GM12801 (cell line): Measurements from ENCODE around the gene CATSPERZ.

Experiments used
- CTCF ChIP-seq: IDR thresholded peaks from one replicate; pipeline ENCODE4 v1.5.1; 2011; ENCODE audit warnings: control low read depth; ENCODE audit not compliant: insufficient read length; ENCODE audit errors: extremely low read depth

CATSPERZ gene

GRCh38 chr11:64295760-64296159 is 4.4 kb upstream of the CATSPERZ start:
- TF ChIP-seq CTCF = no peak

- TF ChIP-seq CTCF = no peak
Observed at GRCh38 chr11:64296236-64296635, 3.9 kb upstream of the CATSPERZ start.

GRCh38 chr11:64296830-64297698 is 3.1 kb upstream of the CATSPERZ start:
- TF ChIP-seq CTCF = no peak

GRCh38 chr11:64297699-64298358 is 2.3 kb upstream of the CATSPERZ start:
- no peak for TF ChIP-seq CTCF

- TF ChIP-seq CTCF = no peak
Observed at GRCh38 chr11:64298966-64299846, 952 bp upstream of the CATSPERZ start.

- no peak for TF ChIP-seq CTCF
Observed at GRCh38 chr11:64303109-64304031, 3.2 kb downstream of the CATSPERZ start.

- no peak for TF ChIP-seq CTCF
Observed at GRCh38 chr11:64304032-64304315, 3.8 kb downstream of the CATSPERZ start.
